Heart right ventricle (tissue), 16 donors: ENCODE measurements around the gene CD40. TPM values are rescaled to one million over a fixed set of nuclear protein-coding genes. Genes with fewer than 3 reads are reported as not detected.

ENCODE experiments used
- ATAC-seq, 8 donors: fragments of 200-7000 bp; cut with Tn5 transposase; one replicate each; pipeline ENCODE4 v1.9.1; 2020; ENCODE audit warnings: mild to moderate bottlenecking in 8 of 8, moderate library complexity in 8 of 8, moderate number of reproducible peaks in 1 of 8
- DNase-seq, 2 donors: peaks; one replicate each; pipeline ENCODE4 v3.0.0-alpha.2; 2020
- H3K27ac ChIP-seq, 10 donors: fragments of 200-600 bp; sonication (generic) in 2 of 10; one replicate each; pipeline versions ENCODE4 v1.5.0 to v1.8.0; 2020 to 2022; ENCODE audit warnings: mild to moderate bottlenecking in 3 of 10
- H3K27me3 ChIP-seq, 7 donors: fragments of 200-600 bp; one replicate each; pipeline ENCODE4 v1.8.0; 2021 to 2022; ENCODE audit warnings: mild to moderate bottlenecking in 2 of 7
- H3K36me3 ChIP-seq, 9 donors: fragments of 200-600 bp; sonication (generic) in 1 of 9; one replicate each; pipeline versions ENCODE4 v1.5.0 to v1.8.0; 2020 to 2022; ENCODE audit warnings: mild to moderate bottlenecking in 2 of 9
- H3K4me1 ChIP-seq, 9 donors: fragments of 200-600 bp; sonication (generic) in 1 of 9; one replicate each; pipeline versions ENCODE4 v1.5.0 to v1.8.0; 2020 to 2022; ENCODE audit warnings: mild to moderate bottlenecking in 4 of 9
- H3K4me3 ChIP-seq, 10 donors: fragments of 200-600 bp; sonication (generic) in 2 of 10; one replicate each; pipeline versions ENCODE4 v1.5.0 to v1.8.0; 2020 to 2022; ENCODE audit warnings: mild to moderate bottlenecking in 7 of 10, moderate library complexity in 2 of 10
- H3K9me3 ChIP-seq, 11 donors: fragments of 200-600 bp in 10 of 11; sonication (generic) in 2 of 11; one replicate each; pipeline versions ENCODE4 v1.5.0 to v1.8.0; 2013 to 2022; ENCODE audit warnings: mild to moderate bottlenecking in 2 of 11, control low read depth in 1 of 11, moderate library complexity in 1 of 11
- CTCF ChIP-seq, 9 donors: fragments of 200-600 bp; sonication (generic) in 2 of 9; IDR thresholded peaks; one replicate each; pipeline versions ENCODE4 v1.5.0 to v1.8.0; 2021 to 2022; ENCODE audit warnings: antibody characterized with exemption in 9 of 9, mild to moderate bottlenecking in 5 of 9, moderate library complexity in 1 of 9
- WGBS, 2 donors: extraction: QIAGEN DNeasy Blood & Tissue Kit; methylation state at CpG; one replicate each; pipeline ENCODE4 v1.1.7; 2013; ENCODE audit warnings: inconsistent platforms in 1 of 2; 5-methylcytosine and 5-hydroxymethylcytosine counted together
- intact Hi-C, 10 donors: fragments of 100-400 bp; cut with DNase I; formaldehyde crosslinking; loops; one replicate each; pipeline versions ENCODE4 v1.11.1 to v1.14.2; 2022
- polyA plus RNA-seq, 2 donors: library from polyadenylated mRNA; stranded (reverse); fragments of 200-250 nt; gene quantifications; one replicate each; pipeline ENCODE4 v1.2.3, GENCODE V29; 2013
- total RNA-seq, 10 donors: library from RNA; stranded (reverse); fragmentation: NEBNext Ultra II Directional in 3 of 10; extraction: Animal tissue kit (Norgen Biotek cat#: 25700) in 3 of 10; gene quantifications; one replicate each; pipeline versions ENCODE4 v1.2.1 to v1.2.4, GENCODE V29; 2021 to 2023
- donor health status: Arrhythmogenic right ventricular cardiomyopathy.
- donor health status: ischemic (EF 13 %, LVEDD 7.1; RV severe dilation, severe dysfunction).
- donor health status: healthy with polysubstance abuse.
- donor health status: DM: no; HTN: yes; CAD: no.
- donor health status: DM: no; HTN: no; CAD: no.
- donor health status: ischemic (EF 25% LVEDD 6.9; RV normal size, moderate dysfunction).
- donor health status: ischemic (EF 25% LVEDD 5.7; RV mildly dilated, moderate dysfunction).
- donor health status: healthy.
- donor health status: DM: yes; HTN: yes; CAD: no.
- donor health status: Ischemic cardiomyopathy.
- donor health status: ischemic (EF 35%, LVEDD 5.7; RV mildly dilated, moderate dysfunction).
- donor health status: nonischemic (EF 11% LVEDD 7.7; RV severe dilation, severe dysfunction).
- donor health status: DM: yes; HTN: yes; CAD: no.
- donor health status: PGD.
- donor health status: ischemic (EF 29% LVEDD 5.4; RV normal size, mild dysfunction).
- donor health status: nonischemic (EF 23%, LVEDD 6.1; RV moderate dilation, normal function).

Gene CD40
- total and polyA plus RNA-seq, 12 donors, result 2.6 to 25.0 (median 7.2) TPM

GRCh38 chr20:46084805-46085178 lies 33.3 kb upstream of the CD40 start:
- Histone ChIP-seq H3K27ac (no peak overlapping the region), H3K4me3 (no peak overlapping the region), H3K27me3 (no peaks in the 10 kb centered on the region), H3K36me3 (peaks cover 0 to 4% (median 0%) of the 10 kb centered on the region in 9 donors), H3K9me3 (no peaks in the 10 kb centered on the region), H3K4me1 (peaks cover 8 to 91% (median 83%) of the 10 kb centered on the region in 9 donors)
- TF ChIP-seq CTCF (IDR thresholded peaks at IDR 0.05), result no peak
- intact Hi-C loops, result loop anchor here in 3 of 10 donors (5.0 to 10.0 kb wide), 3 partner anchors 60 to 110 kb away; partner anchors contain the start of genes SLC12A5 (in 1 of the 3) and ZNF335 (in 1 of the 3)
- DNase-seq (no peak), ATAC-seq (no peak)
- WGBS, 2 donors, result 83% methylated on average over 3 of the region's 3 CpGs

- peaks cover 8 to 90% (median 81%) of the 10 kb centered on the region in 9 donors for H3K4me1 ChIP-seq
- H3K36me3 ChIP-seq, result no peaks in the 10 kb centered on the region
- H3K4me3 ChIP-seq, result no peak overlapping the region
- no peaks in the 10 kb centered on the region for H3K9me3 ChIP-seq
- TF ChIP-seq CTCF (IDR thresholded peaks at IDR 0.05), result no peak
- no peaks in the 10 kb centered on the region for H3K27me3 ChIP-seq
- WGBS, 2 donors, result 49 to 53% methylated on average over 4 of the region's 4 CpGs
- no peak overlapping the region for H3K27ac ChIP-seq
- intact Hi-C loops, result loop anchor here in 3 of 10 donors (5.0 to 10.0 kb wide), 3 partner anchors 61 to 111 kb away; partner anchors contain the start of genes SLC12A5 (in 1 of the 3) and ZNF335 (in 1 of the 3)
- DNase-seq, result no peak
- ATAC-seq, result no peak
Observed at GRCh38 chr20:46085179-46085851, 32.8 kb upstream of the CD40 start.

GRCh38 chr20:46087161-46087560 lies 31.0 kb upstream of the CD40 start:
- DNase-seq (no peak), ATAC-seq (no peak)
- H3K4me3 ChIP-seq, result peak overlapping the region in 1 of 10 donors; percentile 74
- H3K36me3 ChIP-seq, result no peaks in the 10 kb centered on the region
- H3K4me1 ChIP-seq, result peaks cover 8 to 78% (median 70%) of the 10 kb centered on the region in 9 donors
- TF ChIP-seq CTCF (IDR thresholded peaks at IDR 0.05), result peak in 6 of 9 donors; percentile 17 to 53 (median 43)
- H3K9me3 ChIP-seq, result no peaks in the 10 kb centered on the region
- intact Hi-C loops, result loop anchor here in 3 of 10 donors (5.0 to 10.0 kb wide), 3 partner anchors 62 to 112 kb away; partner anchors contain the start of genes SLC12A5 (in 1 of the 3) and ZNF335 (in 1 of the 3)
- WGBS, 2 donors, result 67 to 74% methylated on average over 8 of the region's 8 CpGs
- H3K27me3 ChIP-seq, result no peaks in the 10 kb centered on the region
- no peak overlapping the region for H3K27ac ChIP-seq

GRCh38 chr20:46088409-46089166 lies 29.5 kb upstream of the CD40 start:
- H3K4me1 ChIP-seq, result peaks cover 5 to 64% (median 57%) of the 10 kb centered on the region in 9 donors
- 2 to 4% methylated on average over 22 of the region's 22 CpGs for WGBS, 2 donors
- intact Hi-C loops, result loop anchor here in 4 of 10 donors (1.0 to 10.0 kb wide), 4 partner anchors 64 to 320 kb away; partner anchors contain the start of genes SLC12A5 (in 1 of the 4) and ZNF335 (in 1 of the 4)
- H3K27ac ChIP-seq, result peak overlapping the region; percentile 94 to 100 (median 98)
- H3K27me3 ChIP-seq, result no peaks in the 10 kb centered on the region
- TF ChIP-seq CTCF (IDR thresholded peaks at IDR 0.05), result no peak
- H3K36me3 ChIP-seq, result no peaks in the 10 kb centered on the region
- no peaks in the 10 kb centered on the region for H3K9me3 ChIP-seq
- DNase-seq, result no peak
- ATAC-seq, result no peak
- H3K4me3 ChIP-seq, result peak overlapping the region; percentile 70 to 95 (median 89)
